Small intestine (tissue), 7 donors: ENCODE data around the gene AHCY. TPM values are rescaled to one million over a fixed set of nuclear protein-coding genes. Genes with fewer than 3 reads are reported as not detected.
A peak's percentile ranks its signal among the peaks of the same experiment; 100 is the strongest.
"Not testable (repeated sequence)": the region's sequence is repeated elsewhere in the genome, so short reads cannot be mapped to it uniquely, and the experiment has no call there.

ENCODE experiments used
- DNase-seq, 2 donors: peaks; one replicate each; pipeline versions ENCODE4 v3.0.0 to v3.0.0-alpha.2; 2013
- FAIRE-seq: peaks from 2 replicates; lab custom pipeline; 2012; peaks lifted over from hg19 to GRCh38; lab: Jason Lieb, UNC
- H3K27ac ChIP-seq, 3 donors: one replicate each; pipeline ENCODE4 v1.5.1; 2013; ENCODE audit warnings: low read length in 2 of 3, mild to moderate bottlenecking in 2 of 3, control low read depth in 1 of 3, inconsistent platforms in 1 of 3, low read depth in 1 of 3, moderate library complexity in 1 of 3
- H3K27me3 ChIP-seq, 3 donors: one replicate each; pipeline ENCODE4 v1.6.1; 2013; ENCODE audit warnings: low read length in 3 of 3, inconsistent platforms in 1 of 3; ENCODE audit not compliant: control insufficient read depth in 3 of 3, insufficient read depth in 3 of 3
- H3K36me3 ChIP-seq, 3 donors: one replicate each; pipeline ENCODE4 v1.6.1; 2013; ENCODE audit warnings: low read length in 3 of 3, inconsistent platforms in 1 of 3, low read depth in 1 of 3, mild to moderate bottlenecking in 1 of 3, moderate library complexity in 1 of 3; ENCODE audit not compliant: control insufficient read depth in 3 of 3, insufficient read depth in 2 of 3
- H3K4me1 ChIP-seq, 3 donors: one replicate each; pipeline ENCODE4 v1.6.1; 2013; ENCODE audit warnings: low read length in 2 of 3, inconsistent platforms in 1 of 3, low read depth in 1 of 3, mild to moderate bottlenecking in 1 of 3, moderate library complexity in 1 of 3; ENCODE audit not compliant: control insufficient read depth in 3 of 3, insufficient read depth in 2 of 3
- H3K4me3 ChIP-seq, 3 donors: one replicate each; pipeline ENCODE4 v1.5.1; 2013; ENCODE audit warnings: low read length in 3 of 3, control low read depth in 1 of 3, inconsistent platforms in 1 of 3, low read depth in 1 of 3, mild to moderate bottlenecking in 1 of 3, moderate library complexity in 1 of 3
- H3K9me3 ChIP-seq, 2 donors: one replicate each; pipeline ENCODE4 v1.6.1; 2013; ENCODE audit warnings: low read depth in 1 of 2, low read length in 1 of 2; ENCODE audit not compliant: control insufficient read depth in 2 of 2, insufficient read depth in 1 of 2
- WGBS, 3 donors: extraction: QIAGEN DNeasy Blood & Tissue Kit; methylation state at CpG; one replicate each; pipeline ENCODE4 v1.1.7; 2013; 5-methylcytosine and 5-hydroxymethylcytosine counted together
- polyA plus RNA-seq, 4 donors: library from polyadenylated mRNA; stranded (reverse) in 3 of 4; unstranded in 1 of 4; fragments of 200-250 nt in 3 of 4; fragments of 120-200 nt in 1 of 4; gene quantifications; one replicate each; pipeline versions ENCODE4 v1.2.1 to v1.2.3, GENCODE V29; 2013
- donor health status: healthy with polysubstance abuse.
- donor health status: control.
- donor health status: control.
- donor health status: Bipolar disorder and iron deficiency.
- donor health status: healthy.

The AHCY gene
- polyA plus RNA-seq, 4 donors: 81.0 to 189 (median 128) TPM

- FAIRE-seq: no peak
- Histone ChIP-seq H3K4me1 (no peaks in the 10 kb centered on the region), H3K27ac (no peak overlapping the region), H3K4me3 (no peak overlapping the region), H3K36me3 (peaks cover 0 to 12% (median 0%) of the 10 kb centered on the region in 3 donors), H3K9me3 (no peaks in the 10 kb centered on the region), H3K27me3 (no peaks in the 10 kb centered on the region)
- 72 to 92% (median 81%) methylated on average over 12 of the region's 12 CpGs for WGBS, 3 donors
- no peak for DNase-seq
Measured at GRCh38 chr20:34268145-34268544, 35.0 kb downstream of the AHCY start.

DNA sequence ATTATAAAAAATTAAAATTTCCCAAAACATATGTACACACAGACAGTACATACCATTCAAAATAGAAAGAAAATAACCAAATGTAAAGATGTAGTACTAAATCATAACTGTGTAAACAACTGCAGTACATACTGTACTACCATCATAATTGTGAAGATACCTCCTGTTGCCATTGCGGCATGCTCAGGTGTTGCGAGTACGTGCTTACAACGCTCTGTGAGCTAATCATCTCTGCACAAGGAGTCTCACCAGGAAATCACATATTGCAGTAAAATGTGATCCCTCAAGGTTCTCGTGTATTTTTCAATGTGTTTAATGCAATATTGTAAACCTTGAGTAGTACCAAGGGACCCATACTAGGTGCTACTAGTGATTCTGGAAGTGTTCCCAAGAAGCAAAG, 39.0 kb downstream of the AHCY start:
- no peaks in the 10 kb centered on the region for H3K27me3 ChIP-seq
- WGBS, 3 donors: 95 to 99% (median 97%) methylated on average over 5 of the region's 5 CpGs
- FAIRE-seq: no peak

DNA sequence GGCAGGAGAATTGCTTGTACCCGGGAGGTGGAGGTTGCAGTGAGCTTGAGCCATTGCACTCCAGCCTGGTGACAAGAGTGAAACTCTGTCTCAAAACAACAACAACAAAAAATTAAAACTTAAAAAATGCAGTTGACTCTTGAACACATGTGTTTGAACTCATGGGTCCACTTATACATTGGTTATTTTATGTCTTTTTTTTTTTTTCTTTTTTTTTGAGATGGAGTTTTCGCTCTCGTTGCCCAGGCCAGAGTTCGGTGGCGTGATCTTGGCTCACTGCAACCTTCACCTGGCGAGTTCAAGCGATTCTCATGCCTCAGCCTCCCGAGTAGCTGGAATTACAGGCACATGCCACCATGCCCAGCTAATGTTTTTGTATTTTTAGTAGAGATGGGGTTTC, 39.7 kb downstream of the AHCY start:
- not testable (repeated sequence) for H3K36me3 ChIP-seq, FAIRE-seq, H3K27me3 ChIP-seq, H3K27ac ChIP-seq, H3K9me3 ChIP-seq, H3K4me3 ChIP-seq, DNase-seq, H3K4me1 ChIP-seq
- 95 to 99% (median 98%) methylated on average over 8 of the region's 8 CpGs for WGBS, 3 donors

More for the DNA sequence above, 39.0 kb downstream of the AHCY start:
- Histone ChIP-seq H3K9me3 (no peaks in the 10 kb centered on the region), H3K4me3 (no peak overlapping the region), H3K27ac (no peak overlapping the region), H3K4me1 (peaks cover 0 to 3% (median 0%) of the 10 kb centered on the region in 3 donors), H3K36me3 (peaks cover 0 to 2% (median 0%) of the 10 kb centered on the region in 3 donors)
- DNase-seq: no peak

DNA sequence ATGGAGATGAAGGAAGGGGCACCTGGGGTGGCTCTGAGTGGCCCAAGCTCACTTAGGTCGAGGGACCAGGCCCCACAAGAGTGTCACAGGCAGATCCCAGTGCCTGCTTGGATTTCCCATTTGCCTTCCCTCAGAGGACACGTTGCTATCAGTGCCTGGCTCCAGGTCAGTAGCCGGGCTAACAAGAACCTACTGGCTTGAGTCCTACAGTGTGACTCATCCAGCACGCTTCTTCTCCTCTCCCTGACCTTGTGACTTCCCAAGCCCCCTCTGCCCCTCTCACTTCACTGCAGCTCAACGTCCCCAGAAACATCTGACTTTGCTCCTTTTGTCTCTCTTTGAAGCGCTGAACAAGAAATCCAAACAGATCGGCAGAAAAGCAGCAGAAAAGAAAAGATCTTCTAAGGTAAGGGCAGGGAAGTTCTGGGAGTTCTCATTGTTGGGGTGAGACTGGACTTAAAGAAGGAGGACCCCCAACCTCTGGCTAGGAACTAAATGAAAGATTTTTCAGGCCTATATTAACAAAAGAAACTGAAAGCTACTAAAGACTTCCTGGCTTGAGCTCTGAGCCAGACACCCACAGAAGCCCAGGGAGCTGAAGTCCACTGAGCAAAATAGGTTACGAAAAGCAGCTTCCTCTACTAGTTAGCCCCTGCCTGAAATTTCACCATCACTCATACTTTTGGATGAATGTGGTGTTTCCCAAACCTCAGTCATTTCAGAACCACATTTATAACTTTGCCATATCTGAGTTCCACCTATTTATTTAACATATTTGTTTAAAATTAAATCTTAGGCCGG, 40.5 kb downstream of the AHCY start:
- Histone ChIP-seq H3K4me3 (no peak overlapping the region), H3K9me3 (no peaks in the 10 kb centered on the region), H3K27ac (peak overlapping the region; percentile 12 to 83 (median 18)), H3K4me1 (peaks cover 0 to 3% (median 0%) of the 10 kb centered on the region in 3 donors), H3K27me3 (no peaks in the 10 kb centered on the region), H3K36me3 (peaks cover 0 to 2% (median 0%) of the 10 kb centered on the region in 3 donors)
- peak; percentile 15 to 18 for DNase-seq
- WGBS, 3 donors: 58 to 69% (median 66%) methylated on average over 9 of the region's 9 CpGs
- FAIRE-seq: no peak

DNA sequence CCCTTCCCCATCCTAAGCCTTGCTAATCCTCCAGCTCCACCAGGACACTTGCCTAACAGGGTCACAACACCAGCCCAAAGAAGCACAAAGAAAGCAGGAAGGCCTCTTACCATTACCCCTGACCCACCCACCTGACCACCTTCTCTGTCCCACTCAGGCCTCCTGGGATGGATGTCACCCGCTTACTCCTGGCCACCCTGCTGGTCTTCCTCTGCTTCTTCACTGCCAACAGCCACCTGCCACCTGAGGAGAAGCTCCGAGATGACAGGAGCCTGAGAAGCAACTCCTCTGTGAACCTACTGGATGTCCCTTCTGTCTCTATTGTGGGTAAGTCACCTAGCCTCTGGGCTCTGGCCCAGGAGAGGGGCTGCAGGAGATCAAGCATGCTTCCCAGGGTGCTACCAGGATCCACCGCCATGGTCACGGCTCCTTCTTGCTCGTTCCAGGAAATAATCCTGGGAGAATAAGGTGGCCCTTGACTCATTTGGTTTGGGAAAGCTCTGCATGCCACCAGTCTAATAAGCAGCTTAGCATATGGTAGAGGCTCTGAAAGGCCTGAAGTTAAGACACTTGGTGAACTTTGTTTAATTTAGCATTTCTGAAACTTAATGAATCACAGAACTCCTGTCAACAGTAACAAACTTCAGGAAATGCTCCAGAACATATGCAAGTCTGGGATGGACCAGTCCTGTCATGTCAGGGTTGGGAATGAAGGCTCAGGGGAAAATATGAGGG, 42.8 kb downstream of the AHCY start:
- H3K36me3 ChIP-seq: peaks cover 0 to 2% (median 0%) of the 10 kb centered on the region in 3 donors
- FAIRE-seq: no peak

GRCh38 chr20:34256629-34257124, 46.5 kb downstream of the AHCY start:
- FAIRE-seq (no peak), DNase-seq (no peak)
- H3K27me3 ChIP-seq: no peaks in the 10 kb centered on the region
- no peaks in the 10 kb centered on the region for H3K4me1 ChIP-seq
- H3K9me3 ChIP-seq: no peaks in the 10 kb centered on the region
- no peak overlapping the region for H3K27ac ChIP-seq
- WGBS, 3 donors: 82 to 90% (median 85%) methylated on average over 5 of the region's 5 CpGs
- H3K4me3 ChIP-seq: no peak overlapping the region
- no peaks in the 10 kb centered on the region for H3K36me3 ChIP-seq

More for the DNA sequence above, 42.8 kb downstream of the AHCY start:
- 90 to 94% (median 91%) methylated on average over 5 of the region's 5 CpGs for WGBS, 3 donors
- no peak overlapping the region for H3K27ac ChIP-seq
- peaks cover 0 to 3% (median 0%) of the 10 kb centered on the region in 3 donors for H3K4me1 ChIP-seq
- H3K9me3 ChIP-seq: no peaks in the 10 kb centered on the region
- H3K27me3 ChIP-seq: no peaks in the 10 kb centered on the region
- H3K4me3 ChIP-seq: no peak overlapping the region
- DNase-seq: no peak

- Histone ChIP-seq H3K4me1 (no peaks in the 10 kb centered on the region), H3K4me3 (no peak overlapping the region), H3K27me3 (no peaks in the 10 kb centered on the region), H3K36me3 (no peaks in the 10 kb centered on the region), H3K9me3 (no peaks in the 10 kb centered on the region), H3K27ac (no peak overlapping the region)
- 52 to 76% (median 68%) methylated on average over 1 of the region's 1 CpG for WGBS, 3 donors
- DNase-seq (peak; percentile 33 to 59), FAIRE-seq (no peak)
Measured at GRCh38 chr20:34254979-34255378, 48.2 kb downstream of the AHCY start.

DNA sequence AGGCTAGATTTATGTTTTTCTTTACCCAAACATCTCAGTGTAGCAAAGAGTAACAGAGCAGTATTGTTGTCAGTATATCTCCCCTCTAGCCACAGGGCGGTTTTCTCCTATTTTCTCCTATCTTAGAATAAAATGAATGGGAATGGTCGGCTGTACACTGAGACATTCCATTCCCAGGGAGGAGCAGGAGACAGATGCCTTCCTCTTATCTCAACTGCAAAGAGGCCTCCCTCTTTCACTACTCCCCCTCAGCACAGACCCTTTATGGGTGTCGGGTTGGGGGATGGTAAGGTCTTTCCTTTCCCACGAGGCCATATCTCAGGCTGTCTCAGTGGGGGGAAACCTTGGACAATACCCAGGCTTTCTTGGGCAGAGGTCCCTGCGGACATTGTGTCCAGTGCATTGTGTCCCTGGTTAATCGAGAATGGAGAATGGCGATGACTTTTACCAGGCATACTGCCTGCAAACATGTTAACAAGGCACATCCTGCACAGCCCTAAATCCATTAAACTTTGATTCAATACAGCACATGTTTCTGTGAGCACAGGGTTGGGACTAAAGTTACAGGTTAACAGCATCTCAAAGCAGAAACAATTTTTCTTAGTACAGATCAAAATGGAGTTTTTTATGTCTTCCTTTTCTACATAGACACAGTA, 50.6 kb downstream of the AHCY start:
- not testable (repeated sequence) for H3K27me3 ChIP-seq, H3K36me3 ChIP-seq, H3K27ac ChIP-seq, H3K4me3 ChIP-seq, FAIRE-seq, DNase-seq, H3K9me3 ChIP-seq, H3K4me1 ChIP-seq
- WGBS, 3 donors: 66 to 86% (median 84%) methylated on average over 7 of the region's 7 CpGs
